Measurements from ENCODE around the gene USH1C.

The USH1C gene

DNA sequence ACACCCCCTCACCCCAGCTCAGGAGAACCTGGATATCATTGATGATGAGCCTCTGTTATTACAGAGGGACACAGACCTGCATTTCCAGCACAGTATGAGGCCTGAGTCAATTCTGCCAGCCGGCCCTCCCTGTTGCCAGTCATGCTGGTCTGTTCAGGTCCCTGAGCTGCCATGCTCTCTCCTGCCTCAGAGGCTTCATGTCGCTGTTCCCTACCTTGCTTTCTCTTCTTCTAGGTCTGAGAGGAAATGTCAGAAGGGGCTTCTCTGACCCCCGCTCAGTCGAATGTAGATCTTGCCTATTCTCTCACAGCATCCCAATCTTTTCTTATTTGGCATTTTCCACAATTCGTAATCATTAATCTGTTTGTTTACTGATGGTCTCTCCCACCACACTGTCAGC is 45.7 kb downstream of the USH1C start:
- H3K4me3 ChIP-seq (ENCODE audit: low read depth, low read length): no peak overlapping the region
- no peak overlapping the region for H3K27ac ChIP-seq (ENCODE audit: extremely low read depth, low read depth, low read length)
- no peaks in the 10 kb centered on the region for H3K9me3 ChIP-seq (ENCODE audit: control insufficient read depth, insufficient read depth, low read depth, low read length)
- H3K4me1 ChIP-seq (ENCODE audit: control insufficient read depth, insufficient read depth, low read length): no peaks in the 10 kb centered on the region
- TF ChIP-seq, protein P1, sequence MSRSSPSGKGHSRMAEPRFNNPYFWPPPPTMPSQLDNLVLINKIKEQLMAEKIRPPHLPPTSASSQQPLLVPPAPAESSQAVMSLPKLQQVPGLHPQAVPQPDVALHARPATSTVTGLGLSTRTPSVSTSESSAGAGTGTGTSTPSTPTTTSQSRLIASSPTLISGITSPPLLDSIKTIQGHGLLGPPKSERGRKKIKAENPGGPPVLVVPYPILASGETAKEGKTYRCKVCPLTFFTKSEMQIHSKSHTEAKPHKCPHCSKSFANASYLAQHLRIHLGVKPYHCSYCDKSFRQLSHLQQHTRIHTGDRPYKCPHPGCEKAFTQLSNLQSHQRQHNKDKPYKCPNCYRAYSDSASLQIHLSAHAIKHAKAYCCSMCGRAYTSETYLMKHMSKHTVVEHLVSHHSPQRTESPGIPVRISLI (tag by site-specific recombination; IDR thresholded peaks at IDR 0.05): no peak
- ChIA-PET POLR2A (no interaction called here), CTCF (interaction anchor here (0.6 to 3.1 kb wide), 11 partner anchors 9 to 677 kb away, joined by 3 to 24 read pairs (median 3); partner anchors contain the start of gene KCNJ11)
- H3K36me3 ChIP-seq (ENCODE audit: control insufficient read depth in 2 of 2, insufficient read depth in 1 of 2, low read length in 2 of 2): no peaks in the 10 kb centered on the region

DNA sequence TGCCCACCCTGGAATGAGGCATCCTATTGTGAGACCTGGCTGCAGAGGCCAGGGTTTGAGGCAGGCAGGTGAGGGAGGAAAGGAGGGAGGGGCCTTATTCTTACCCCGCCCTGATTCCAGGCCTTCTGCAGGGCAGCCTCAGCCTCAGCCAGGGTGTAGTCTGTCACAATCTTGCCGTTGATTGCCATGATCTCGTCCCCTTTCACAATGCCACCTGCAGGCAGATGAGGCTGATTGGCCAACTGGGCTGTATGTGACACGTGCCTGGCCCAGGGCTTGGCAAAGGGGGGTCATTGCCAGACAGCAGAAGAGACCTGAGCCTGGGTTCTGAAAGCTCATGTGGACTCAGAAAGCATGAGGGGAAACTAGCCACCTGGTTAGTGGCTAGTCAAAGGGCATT is 46.2 kb downstream of the USH1C start:
- POLR2A ChIA-PET: no interaction called here
- H3K36me3 ChIP-seq (ENCODE audit: control insufficient read depth in 2 of 2, insufficient read depth in 1 of 2, low read length in 2 of 2): no peaks in the 10 kb centered on the region
- TF ChIP-seq RBAK (tag by site-specific recombination; IDR thresholded peaks at IDR 0.05) (no peak), KLF1 (tag by site-specific recombination; IDR thresholded peaks at IDR 0.05) (peak; percentile 41; the same call in 1 of the 2 replicates), ZIC2 (tag by site-specific recombination; IDR thresholded peaks at IDR 0.05) (peak; percentile 16; the same call in 1 of the 2 replicates), ZNF366 (tag by site-specific recombination; conservative IDR thresholded peaks at IDR 0.05) (no peak), ZNF626 (tag by site-specific recombination; IDR thresholded peaks at IDR 0.05) (no peak), ZNF529 (tag by site-specific recombination; IDR thresholded peaks at IDR 0.05; ENCODE audit: insufficient replicate concordance) (no peak)
- no peak overlapping the region for H3K4me3 ChIP-seq (ENCODE audit: low read depth, low read length)
- CTCF ChIA-PET: interaction anchor here (0.6 to 3.1 kb wide), 6 partner anchors 10 to 114 kb away, joined by 3 to 24 read pairs (median 5); partner anchors contain the start of gene KCNJ11
- H3K27ac ChIP-seq (ENCODE audit: extremely low read depth, low read depth, low read length): no peak overlapping the region
- H3K4me1 ChIP-seq (ENCODE audit: control insufficient read depth, insufficient read depth, low read length): no peaks in the 10 kb centered on the region
- H3K9me3 ChIP-seq (ENCODE audit: control insufficient read depth, insufficient read depth, low read depth, low read length): no peaks in the 10 kb centered on the region

DNA sequence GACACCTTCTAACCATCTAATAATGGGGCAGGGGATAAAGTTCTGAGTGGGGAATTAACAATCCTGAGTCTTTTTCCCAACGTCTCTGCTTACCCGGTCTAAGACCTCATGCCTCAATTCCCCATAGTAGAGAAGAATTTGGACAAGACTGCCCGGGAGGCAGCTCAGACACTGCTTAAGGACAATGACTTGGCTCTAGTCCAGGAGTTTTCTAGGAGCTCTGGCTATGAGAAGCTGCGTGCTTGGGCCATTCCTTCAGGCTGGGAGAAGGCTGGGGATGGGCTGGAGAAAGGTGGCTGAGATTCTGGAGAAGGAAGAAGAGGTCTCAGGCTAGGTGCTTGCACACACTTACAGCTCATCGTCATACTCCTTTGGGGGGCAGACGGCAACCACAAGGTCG is 47.8 kb downstream of the USH1C start:
- Histone ChIP-seq H3K4me1 (ENCODE audit: control insufficient read depth, insufficient read depth, low read length) (no peaks in the 10 kb centered on the region), H3K9me3 (ENCODE audit: control insufficient read depth, insufficient read depth, low read depth, low read length) (no peaks in the 10 kb centered on the region), H3K27ac (ENCODE audit: extremely low read depth, low read depth, low read length) (no peak overlapping the region), H3K36me3 (ENCODE audit: control insufficient read depth in 2 of 2, insufficient read depth in 1 of 2, low read length in 2 of 2) (no peaks in the 10 kb centered on the region), H3K4me3 (ENCODE audit: low read depth, low read length) (no peak overlapping the region)
- POLR2A ChIA-PET: no interaction called here
- CTCF ChIA-PET: interaction anchor here (0.9 to 2.5 kb wide), 6 partner anchors 15 to 142 kb away, joined by 3 to 9 read pairs (median 4); partner anchors contain the start of gene KCNJ11
- TF ChIP-seq ZNF560 (tag by site-specific recombination; IDR thresholded peaks at IDR 0.05; ENCODE audit: borderline replicate concordance): no peak
- TF ChIP-seq, protein P2, sequence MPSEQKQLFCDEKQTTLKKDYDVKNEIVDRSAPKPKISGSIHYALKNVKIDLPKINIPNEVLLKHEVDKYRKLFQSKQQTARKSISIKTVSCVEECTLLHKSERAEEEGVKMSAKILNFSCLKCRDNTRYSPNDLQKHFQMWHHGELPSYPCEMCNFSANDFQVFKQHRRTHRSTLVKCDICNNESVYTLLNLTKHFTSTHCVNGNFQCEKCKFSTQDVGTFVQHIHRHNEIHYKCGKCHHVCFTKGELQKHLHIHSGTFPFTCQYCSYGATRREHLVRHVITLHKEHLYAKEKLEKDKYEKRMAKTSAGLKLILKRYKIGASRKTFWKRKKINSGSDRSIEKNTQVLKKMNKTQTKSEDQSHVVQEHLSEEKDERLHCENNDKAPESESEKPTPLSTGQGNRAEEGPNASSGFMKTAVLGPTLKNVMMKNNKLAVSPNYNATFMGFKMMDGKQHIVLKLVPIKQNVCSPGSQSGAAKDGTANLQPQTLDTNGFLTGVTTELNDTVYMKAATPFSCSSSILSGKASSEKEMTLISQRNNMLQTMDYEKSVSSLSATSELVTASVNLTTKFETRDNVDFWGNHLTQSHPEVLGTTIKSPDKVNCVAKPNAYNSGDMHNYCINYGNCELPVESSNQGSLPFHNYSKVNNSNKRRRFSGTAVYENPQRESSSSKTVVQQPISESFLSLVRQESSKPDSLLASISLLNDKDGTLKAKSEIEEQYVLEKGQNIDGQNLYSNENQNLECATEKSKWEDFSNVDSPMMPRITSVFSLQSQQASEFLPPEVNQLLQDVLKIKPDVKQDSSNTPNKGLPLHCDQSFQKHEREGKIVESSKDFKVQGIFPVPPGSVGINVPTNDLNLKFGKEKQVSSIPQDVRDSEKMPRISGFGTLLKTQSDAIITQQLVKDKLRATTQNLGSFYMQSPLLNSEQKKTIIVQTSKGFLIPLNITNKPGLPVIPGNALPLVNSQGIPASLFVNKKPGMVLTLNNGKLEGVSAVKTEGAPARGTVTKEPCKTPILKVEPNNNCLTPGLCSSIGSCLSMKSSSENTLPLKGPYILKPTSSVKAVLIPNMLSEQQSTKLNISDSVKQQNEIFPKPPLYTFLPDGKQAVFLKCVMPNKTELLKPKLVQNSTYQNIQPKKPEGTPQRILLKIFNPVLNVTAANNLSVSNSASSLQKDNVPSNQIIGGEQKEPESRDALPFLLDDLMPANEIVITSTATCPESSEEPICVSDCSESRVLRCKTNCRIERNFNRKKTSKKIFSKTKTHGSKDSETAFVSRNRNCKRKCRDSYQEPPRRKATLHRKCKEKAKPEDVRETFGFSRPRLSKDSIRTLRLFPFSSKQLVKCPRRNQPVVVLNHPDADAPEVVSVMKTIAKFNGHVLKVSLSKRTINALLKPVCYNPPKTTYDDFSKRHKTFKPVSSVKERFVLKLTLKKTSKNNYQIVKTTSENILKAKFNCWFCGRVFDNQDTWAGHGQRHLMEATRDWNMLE (tag by site-specific recombination; conservative IDR thresholded peaks at IDR 0.05; ENCODE audit: low read depth): no peak
- TF ChIP-seq MZF1 (tag by site-specific recombination; IDR thresholded peaks at IDR 0.05; ENCODE audit: borderline replicate concordance): no peak
- TF ChIP-seq ZNF223 (tag by site-specific recombination; IDR thresholded peaks at IDR 0.05): no peak
- no peak for TF ChIP-seq OVOL3 (tag by site-specific recombination; IDR thresholded peaks at IDR 0.05)
- TF ChIP-seq, protein P3, sequence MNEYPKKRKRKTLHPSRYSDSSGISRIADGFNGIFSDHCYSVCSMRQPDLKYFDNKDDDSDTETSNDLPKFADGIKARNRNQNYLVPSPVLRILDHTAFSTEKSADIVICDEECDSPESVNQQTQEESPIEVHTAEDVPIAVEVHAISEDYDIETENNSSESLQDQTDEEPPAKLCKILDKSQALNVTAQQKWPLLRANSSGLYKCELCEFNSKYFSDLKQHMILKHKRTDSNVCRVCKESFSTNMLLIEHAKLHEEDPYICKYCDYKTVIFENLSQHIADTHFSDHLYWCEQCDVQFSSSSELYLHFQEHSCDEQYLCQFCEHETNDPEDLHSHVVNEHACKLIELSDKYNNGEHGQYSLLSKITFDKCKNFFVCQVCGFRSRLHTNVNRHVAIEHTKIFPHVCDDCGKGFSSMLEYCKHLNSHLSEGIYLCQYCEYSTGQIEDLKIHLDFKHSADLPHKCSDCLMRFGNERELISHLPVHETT (tag by site-specific recombination; IDR thresholded peaks at IDR 0.05): no peak
- TF ChIP-seq ZNF19 (tag by site-specific recombination; IDR thresholded peaks at IDR 0.05; ENCODE audit: low read depth): no peak
- TF ChIP-seq SCRT1 (tag by site-specific recombination; IDR thresholded peaks at IDR 0.05; ENCODE audit: borderline replicate concordance): no peak
- TF ChIP-seq ZNF658 (tag by site-specific recombination; IDR thresholded peaks at IDR 0.05): no peak
- TF ChIP-seq, protein P4, sequence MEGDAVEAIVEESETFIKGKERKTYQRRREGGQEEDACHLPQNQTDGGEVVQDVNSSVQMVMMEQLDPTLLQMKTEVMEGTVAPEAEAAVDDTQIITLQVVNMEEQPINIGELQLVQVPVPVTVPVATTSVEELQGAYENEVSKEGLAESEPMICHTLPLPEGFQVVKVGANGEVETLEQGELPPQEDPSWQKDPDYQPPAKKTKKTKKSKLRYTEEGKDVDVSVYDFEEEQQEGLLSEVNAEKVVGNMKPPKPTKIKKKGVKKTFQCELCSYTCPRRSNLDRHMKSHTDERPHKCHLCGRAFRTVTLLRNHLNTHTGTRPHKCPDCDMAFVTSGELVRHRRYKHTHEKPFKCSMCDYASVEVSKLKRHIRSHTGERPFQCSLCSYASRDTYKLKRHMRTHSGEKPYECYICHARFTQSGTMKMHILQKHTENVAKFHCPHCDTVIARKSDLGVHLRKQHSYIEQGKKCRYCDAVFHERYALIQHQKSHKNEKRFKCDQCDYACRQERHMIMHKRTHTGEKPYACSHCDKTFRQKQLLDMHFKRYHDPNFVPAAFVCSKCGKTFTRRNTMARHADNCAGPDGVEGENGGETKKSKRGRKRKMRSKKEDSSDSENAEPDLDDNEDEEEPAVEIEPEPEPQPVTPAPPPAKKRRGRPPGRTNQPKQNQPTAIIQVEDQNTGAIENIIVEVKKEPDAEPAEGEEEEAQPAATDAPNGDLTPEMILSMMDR (tag by site-specific recombination; IDR thresholded peaks at IDR 0.05): no peak
- TF ChIP-seq ZNF529 (tag by site-specific recombination; IDR thresholded peaks at IDR 0.05; ENCODE audit: insufficient replicate concordance): no peak
- no peak for TF ChIP-seq ZNF155 (tag by site-specific recombination; IDR thresholded peaks at IDR 0.05)
- TF ChIP-seq ZNF549 (tag by site-specific recombination; IDR thresholded peaks at IDR 0.05): no peak
- no peak for TF ChIP-seq ZNF792 (tag by site-specific recombination; IDR thresholded peaks at IDR 0.05)
- no peak for TF ChIP-seq ZNF157 (tag by site-specific recombination; IDR thresholded peaks at IDR 0.05)
- no peak for TF ChIP-seq BCL11B (tag by site-specific recombination; IDR thresholded peaks at IDR 0.05; ENCODE audit: low read depth)
- TF ChIP-seq PRDM1 (tag by site-specific recombination; IDR thresholded peaks at IDR 0.05): no peak
